Lung (tissue), 12 donors: ENCODE results near the gene SS18L1. TPM values are rescaled to one million over a fixed set of nuclear protein-coding genes. Genes with fewer than 3 reads are reported as not detected.

Experiments used
- ATAC-seq: fragments of 200-7000 bp; cut with Tn5 transposase; one replicate; pipeline ENCODE4 v1.9.1; 2020; ENCODE audit warnings: moderate number of reproducible peaks; ENCODE audit not compliant: insufficient read depth, low FRiP score
- DNase-seq, 3 donors: peaks; one replicate each; pipeline ENCODE4 v3.0.0-alpha.2; 2013 to 2017
- H3K27ac ChIP-seq, 2 donors: one replicate each; pipeline ENCODE4 v1.5.1; 2013; ENCODE audit warnings: mild to moderate bottlenecking in 2 of 2, moderate library complexity in 2 of 2, control low read depth in 1 of 2, inconsistent platforms in 1 of 2, low read depth in 1 of 2, low read length in 1 of 2
- H3K27me3 ChIP-seq, 3 donors: one replicate each; pipeline ENCODE4 v1.5.1; 2013; ENCODE audit warnings: low read length in 2 of 3; ENCODE audit not compliant: control insufficient read depth in 3 of 3, insufficient read depth in 3 of 3
- H3K36me3 ChIP-seq, 4 donors: one replicate each; pipeline ENCODE4 v1.5.1; 2013; ENCODE audit warnings: low read length in 4 of 4, mild to moderate bottlenecking in 1 of 4, moderate library complexity in 1 of 4; ENCODE audit not compliant: control insufficient read depth in 4 of 4, insufficient read depth in 4 of 4
- H3K4me1 ChIP-seq, 5 donors: one replicate each; pipeline ENCODE4 v1.5.1; 2013; ENCODE audit warnings: low read length in 5 of 5, mild to moderate bottlenecking in 2 of 5, moderate library complexity in 1 of 5; ENCODE audit not compliant: control insufficient read depth in 5 of 5, insufficient read depth in 5 of 5
- H3K4me3 ChIP-seq: one replicate; pipeline ENCODE4 v1.5.1; 2013; ENCODE audit warnings: mild to moderate bottlenecking, control low read depth, moderate library complexity
- H3K9ac ChIP-seq, 2 donors: one replicate each; pipeline ENCODE4 v1.5.1; 2013; ENCODE audit warnings: low read length in 2 of 2, control low read depth in 1 of 2; ENCODE audit not compliant: insufficient read depth in 1 of 2
- H3K9me3 ChIP-seq, 4 donors: one replicate each; pipeline ENCODE4 v1.5.1; 2013; ENCODE audit warnings: low read length in 3 of 4, mild to moderate bottlenecking in 1 of 4, moderate library complexity in 1 of 4; ENCODE audit not compliant: control insufficient read depth in 4 of 4, insufficient read depth in 3 of 4
- CTCF ChIP-seq: IDR thresholded peaks from 2 replicates; pipeline ENCODE4 v1.5.1; 2012; ENCODE audit warnings: mild to moderate bottlenecking; ENCODE audit errors: control extremely low read depth, extremely low read depth
- WGBS, 2 donors: extraction: QIAGEN DNeasy Blood & Tissue Kit; methylation state at CpG; one replicate each; pipeline ENCODE4 v1.1.7; 2013; 5-methylcytosine and 5-hydroxymethylcytosine counted together
- polyA plus RNA-seq, 2 donors: library from polyadenylated mRNA; stranded (reverse); fragments of 200-250 nt; gene quantifications; one replicate each; pipeline ENCODE4 v1.2.1, GENCODE V29; 2013
- total RNA-seq, 2 donors: library from RNA; depleted of rRNA in 1 of 2; stranded (reverse); fragments of >200 nt in 1 of 2; gene quantifications; one replicate each; pipeline ENCODE4 v1.2.1, GENCODE V29; 2014 to 2021
- donor health status: control.
- donor health status: control.
- donor health status: Bipolar disorder and iron deficiency.
- donor health status: healthy.
- donor health status: DM: yes; HTN: yes; CAD: no.

The SS18L1 gene
- total and polyA plus RNA-seq, 4 donors, result 7.2 to 24.1 (median 14.9) TPM

- Histone ChIP-seq H3K9me3 (no peaks in the 10 kb centered on the region), H3K27me3 (no peaks in the 10 kb centered on the region), H3K27ac (no peak overlapping the region), H3K36me3 (peaks cover 0 to 35% (median 6%) of the 10 kb centered on the region in 4 donors), H3K4me1 (peaks cover 0 to 5% (median 0%) of the 10 kb centered on the region in 5 donors), H3K9ac (no peak overlapping the region), H3K4me3 (no peak overlapping the region)
- ATAC-seq (no peak), DNase-seq (no peak)
- TF ChIP-seq CTCF, result no peak
- WGBS, 2 donors, result 97% methylated on average over 22 of the region's 22 CpGs
Observed at GRCh38 chr20:62158541-62158940, 15.0 kb downstream of the SS18L1 start.

- WGBS, 2 donors, result 88 to 96% methylated on average over 11 of the region's 11 CpGs
- no peak for ATAC-seq
- H3K27ac ChIP-seq, result no peak overlapping the region
Observed at GRCh38 chr20:62159052-62159451, 15.5 kb downstream of the SS18L1 start.

GRCh38 chr20:62159839-62160238 is 16.3 kb downstream of the SS18L1 start:
- ATAC-seq (no peak), DNase-seq (no peak)
- Histone ChIP-seq H3K27me3 (no peaks in the 10 kb centered on the region), H3K27ac (no peak overlapping the region), H3K4me3 (no peak overlapping the region), H3K4me1 (peaks cover 0 to 5% (median 0%) of the 10 kb centered on the region in 5 donors), H3K36me3 (peaks cover 0 to 42% (median 10%) of the 10 kb centered on the region in 4 donors), H3K9me3 (no peaks in the 10 kb centered on the region), H3K9ac (no peak overlapping the region)
- whole genome bisulfite sequencing, 2 donors, result 80 to 90% methylated on average over 14 of the region's 14 CpGs
- no peak for TF ChIP-seq CTCF

More at GRCh38 chr20:62159052-62159451, 15.5 kb downstream of the SS18L1 start:
- no peak for DNase-seq
- no peak overlapping the region for H3K4me3 ChIP-seq
- peaks cover 0 to 5% (median 0%) of the 10 kb centered on the region in 5 donors for H3K4me1 ChIP-seq
- no peak overlapping the region for H3K9ac ChIP-seq
- H3K27me3 ChIP-seq, result no peaks in the 10 kb centered on the region
- TF ChIP-seq CTCF, result no peak
- H3K36me3 ChIP-seq, result peaks cover 0 to 40% (median 7%) of the 10 kb centered on the region in 4 donors
- H3K9me3 ChIP-seq, result no peaks in the 10 kb centered on the region

GRCh38 chr20:62160253-62160652 is 16.7 kb downstream of the SS18L1 start:
- Histone ChIP-seq H3K27ac (no peak overlapping the region), H3K36me3 (peaks cover 1 to 46% (median 10%) of the 10 kb centered on the region in 4 donors), H3K9me3 (no peaks in the 10 kb centered on the region), H3K9ac (no peak overlapping the region), H3K4me3 (no peak overlapping the region), H3K4me1 (peaks cover 0 to 5% (median 0%) of the 10 kb centered on the region in 5 donors), H3K27me3 (no peaks in the 10 kb centered on the region)
- no peak for DNase-seq
- no peak for TF ChIP-seq CTCF
- ATAC-seq, result no peak
- 94 to 96% methylated on average over 9 of the region's 9 CpGs for WGBS, 2 donors
